Esophagus squamous epithelium (tissue), 4 donors: ENCODE results near the gene PPP1R3C.

ENCODE experiments used
- POLR2A ChIP-seq, 4 donors: fragments of 450-650 bp; IDR thresholded peaks; one replicate each; pipeline ENCODE4 v1.6.1; 2017; ENCODE audit warnings: antibody characterized with exemption in 4 of 4, mild to moderate bottlenecking in 4 of 4, moderate library complexity in 3 of 4
- TF ChIP-seq, protein P1 (sequence below), 6 experiments: fragments of 450-650 bp in 4 of 6; fragments of 200-600 bp in 2 of 6; sonication (generic) in 2 of 6; IDR thresholded peaks; one replicate each; pipeline ENCODE4 v1.5.1; 2016 to 2019; ENCODE audit warnings: antibody characterized with exemption in 6 of 6, mild to moderate bottlenecking in 4 of 6, moderate library complexity in 4 of 6

DNA sequence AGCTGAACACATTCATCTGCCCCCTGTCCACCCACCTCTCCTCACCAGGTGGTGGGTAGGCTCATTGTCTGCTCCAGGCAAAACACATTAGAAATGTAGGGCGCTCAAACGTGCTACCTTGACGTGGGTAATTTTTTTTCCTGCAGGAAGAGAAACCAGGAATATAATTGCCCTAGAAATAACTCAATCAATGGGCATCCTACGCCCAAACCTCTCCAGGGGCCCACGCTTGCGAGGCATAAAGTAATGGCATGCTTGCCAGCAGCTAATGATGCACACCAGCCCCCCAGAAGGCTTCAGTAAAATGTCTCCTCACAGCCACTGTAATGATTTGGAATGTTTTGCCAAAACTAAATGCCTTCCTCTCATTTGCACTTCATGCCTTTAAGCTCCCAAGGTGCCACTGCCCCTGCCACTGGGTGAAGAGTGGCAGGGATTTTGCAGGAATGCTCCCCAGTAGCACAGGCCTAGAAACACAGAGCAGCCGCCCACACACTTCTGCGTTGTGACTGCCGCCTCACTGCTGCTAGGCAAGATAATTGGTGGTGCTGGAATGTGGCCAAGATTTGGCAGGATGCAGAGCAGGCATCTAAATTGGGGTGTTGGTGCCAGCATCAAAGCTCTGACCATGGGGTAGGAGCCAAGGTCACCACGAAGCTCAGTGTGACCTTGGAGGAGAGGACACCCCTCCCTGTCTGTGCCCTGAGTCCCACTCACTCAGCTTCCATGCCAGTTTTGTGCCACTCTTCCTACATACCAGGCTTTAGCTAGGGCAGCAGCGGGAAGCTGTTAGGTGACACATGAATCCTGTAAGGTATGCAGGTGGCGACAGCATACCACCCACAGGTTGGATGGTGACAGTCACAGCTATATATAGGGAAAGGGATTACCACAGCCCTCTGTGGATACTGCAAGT, 48.7 kb upstream of the PPP1R3C start:
- TF ChIP-seq POLR2A (IDR thresholded peaks at IDR 0.05), result no peak
- TF ChIP-seq, protein P1, sequence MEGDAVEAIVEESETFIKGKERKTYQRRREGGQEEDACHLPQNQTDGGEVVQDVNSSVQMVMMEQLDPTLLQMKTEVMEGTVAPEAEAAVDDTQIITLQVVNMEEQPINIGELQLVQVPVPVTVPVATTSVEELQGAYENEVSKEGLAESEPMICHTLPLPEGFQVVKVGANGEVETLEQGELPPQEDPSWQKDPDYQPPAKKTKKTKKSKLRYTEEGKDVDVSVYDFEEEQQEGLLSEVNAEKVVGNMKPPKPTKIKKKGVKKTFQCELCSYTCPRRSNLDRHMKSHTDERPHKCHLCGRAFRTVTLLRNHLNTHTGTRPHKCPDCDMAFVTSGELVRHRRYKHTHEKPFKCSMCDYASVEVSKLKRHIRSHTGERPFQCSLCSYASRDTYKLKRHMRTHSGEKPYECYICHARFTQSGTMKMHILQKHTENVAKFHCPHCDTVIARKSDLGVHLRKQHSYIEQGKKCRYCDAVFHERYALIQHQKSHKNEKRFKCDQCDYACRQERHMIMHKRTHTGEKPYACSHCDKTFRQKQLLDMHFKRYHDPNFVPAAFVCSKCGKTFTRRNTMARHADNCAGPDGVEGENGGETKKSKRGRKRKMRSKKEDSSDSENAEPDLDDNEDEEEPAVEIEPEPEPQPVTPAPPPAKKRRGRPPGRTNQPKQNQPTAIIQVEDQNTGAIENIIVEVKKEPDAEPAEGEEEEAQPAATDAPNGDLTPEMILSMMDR (IDR thresholded peaks at IDR 0.05), result no peak
